Adrenal gland (tissue), 12 donors: ENCODE results near the gene UBE2E2. TPM values are rescaled to one million over a fixed set of nuclear protein-coding genes. Genes with fewer than 3 reads are reported as not detected.

Experiments
- DNase-seq, 7 donors: peaks; one replicate each; pipeline ENCODE4 v3.0.0-alpha.2; 2019 to 2020
- H3K27ac ChIP-seq, 5 donors: fragments of 200-600 bp; sonication (generic) in 4 of 5; 1 replicate in 3 of 5; 2 replicates in 2 of 5; pipeline versions ENCODE4 v1.5.1 to v1.8.0; 2016 to 2020; ENCODE audit warnings: mild to moderate bottlenecking in 1 of 5
- H3K27me3 ChIP-seq: fragments of 200-600 bp; 2 replicates; pipeline ENCODE4 v1.8.0; 2021
- H3K36me3 ChIP-seq, 2 donors: fragments of 200-600 bp; replicated peaks in 1 of 2; 1 replicate in 1 of 2; 2 replicates in 1 of 2; pipeline versions ENCODE4 v1.5.1 to v1.8.0; 2018 to 2022
- H3K4me1 ChIP-seq, 2 donors: fragments of 200-600 bp; replicated peaks in 1 of 2; 1 replicate in 1 of 2; 2 replicates in 1 of 2; pipeline versions ENCODE4 v1.5.1 to v1.8.0; 2018 to 2021
- H3K4me3 ChIP-seq, 4 donors: fragments of 200-600 bp; sonication (generic) in 3 of 4; one replicate each; pipeline ENCODE4 v1.5.1; 2016 to 2018
- H3K9me3 ChIP-seq, 3 donors: fragments of 200-600 bp; sonication (generic) in 1 of 3; replicated peaks in 1 of 3; 1 replicate in 2 of 3; 2 replicates in 1 of 3; pipeline versions ENCODE4 v1.5.1 to v1.8.0; 2016 to 2021
- POLR2A ChIP-seq, 2 donors: fragments of 450-650 bp; IDR thresholded peaks; one replicate each; pipeline ENCODE4 v1.6.1; 2017; ENCODE audit warnings: antibody characterized with exemption in 2 of 2, mild to moderate bottlenecking in 2 of 2, moderate library complexity in 1 of 2
- WGBS, 4 donors: extraction: QIAGEN DNeasy Blood & Tissue Kit in 2 of 4; methylation state at CpG; one replicate each; pipeline versions ENCODE4 v1.1.5 to v1.1.7; 2013 to 2017; 5-methylcytosine and 5-hydroxymethylcytosine counted together
- intact Hi-C, 2 donors: fragments of 100-400 bp; cut with DNase I; formaldehyde crosslinking; loops; one replicate each; pipeline versions ENCODE4 v1.14.1 to v1.15.0; 2022 to 2023
- polyA plus RNA-seq, 3 donors: library from polyadenylated mRNA; stranded (reverse); fragments of 200-250 nt in 2 of 3; fragments of 350-450 nt in 1 of 3; fragmentation: Illumina TruSeq in 1 of 3; extraction: RNeasy Lipid Tissue Mini Kit (QIAGEN cat#74804) in 1 of 3; gene quantifications; one replicate each; pipeline ENCODE4 v1.2.3, GENCODE V29; 2013 to 2014
- total RNA-seq, 9 donors: library from RNA; depleted of rRNA in 4 of 9; stranded (reverse); fragments of >200 nt in 4 of 9; fragments of 120-200 nt in 1 of 9; fragmentation: NEBNext Ultra II Directional in 1 of 9; extraction: Animal tissue kit (Norgen Biotek cat#: 25700) in 1 of 9; gene quantifications; one replicate each; pipeline versions ENCODE4 v1.1.0 to v1.2.4, GENCODE V29; 2013 to 2023
- TF ChIP-seq, protein P1 (sequence below), 6 experiments: fragments of 450-650 bp in 4 of 6; fragments of 200-600 bp in 2 of 6; sonication (generic) in 1 of 6; IDR thresholded peaks; 1 replicate in 5 of 6; 2 replicates in 1 of 6; pipeline versions ENCODE4 v1.5.1 to v1.8.0; 2016 to 2021; ENCODE audit warnings: antibody characterized with exemption in 6 of 6, mild to moderate bottlenecking in 2 of 6, moderate library complexity in 1 of 6
- donor health status: healthy with polysubstance abuse.
- donor health status: Bipolar disorder and iron deficiency.
- donor health status: DM: yes; HTN: yes; CAD: no.
- donor health status: DM: no; HTN: no; CAD: no.
- donor health status: DM: no; HTN: no; CAD: no.
- donor health status: DM: yes; HTN: yes; CAD: no.

UBE2E2 gene
- total and polyA plus RNA-seq, 12 donors: 9.3 to 29.6 (median 20.7) TPM

DNA sequence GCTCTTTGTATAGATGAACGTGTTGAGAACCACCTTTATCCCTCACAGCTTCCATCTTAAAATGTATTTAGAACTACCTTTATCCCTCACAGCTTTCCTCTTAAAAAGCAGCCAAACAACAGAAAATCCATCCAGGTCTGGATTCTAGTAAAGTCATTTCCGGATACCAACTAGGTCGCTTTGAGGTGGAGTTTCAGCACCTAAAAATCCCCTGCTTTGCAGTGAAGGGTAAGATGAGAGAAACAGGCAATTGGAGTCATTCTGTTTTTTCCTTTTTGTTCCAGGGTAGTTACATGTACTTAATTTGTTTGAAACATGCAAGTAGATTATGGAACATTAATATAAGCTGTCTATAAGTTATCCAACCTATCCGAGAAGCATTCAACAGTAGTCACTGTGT is 192.0 kb downstream of the UBE2E2 start:
- Histone ChIP-seq H3K9me3 (no peaks in the 10 kb centered on the region), H3K36me3 (no peaks in the 10 kb centered on the region), H3K4me3 (no peak overlapping the region), H3K4me1 (no peaks in the 10 kb centered on the region), H3K27ac (no peak overlapping the region), H3K27me3 (no peaks in the 10 kb centered on the region)
- WGBS, 4 donors: 89 to 93% (median 91%) methylated on average over 4 of the region's 4 CpGs
- intact Hi-C loops: no loop called here
- no peak for DNase-seq
- TF ChIP-seq, protein P1, sequence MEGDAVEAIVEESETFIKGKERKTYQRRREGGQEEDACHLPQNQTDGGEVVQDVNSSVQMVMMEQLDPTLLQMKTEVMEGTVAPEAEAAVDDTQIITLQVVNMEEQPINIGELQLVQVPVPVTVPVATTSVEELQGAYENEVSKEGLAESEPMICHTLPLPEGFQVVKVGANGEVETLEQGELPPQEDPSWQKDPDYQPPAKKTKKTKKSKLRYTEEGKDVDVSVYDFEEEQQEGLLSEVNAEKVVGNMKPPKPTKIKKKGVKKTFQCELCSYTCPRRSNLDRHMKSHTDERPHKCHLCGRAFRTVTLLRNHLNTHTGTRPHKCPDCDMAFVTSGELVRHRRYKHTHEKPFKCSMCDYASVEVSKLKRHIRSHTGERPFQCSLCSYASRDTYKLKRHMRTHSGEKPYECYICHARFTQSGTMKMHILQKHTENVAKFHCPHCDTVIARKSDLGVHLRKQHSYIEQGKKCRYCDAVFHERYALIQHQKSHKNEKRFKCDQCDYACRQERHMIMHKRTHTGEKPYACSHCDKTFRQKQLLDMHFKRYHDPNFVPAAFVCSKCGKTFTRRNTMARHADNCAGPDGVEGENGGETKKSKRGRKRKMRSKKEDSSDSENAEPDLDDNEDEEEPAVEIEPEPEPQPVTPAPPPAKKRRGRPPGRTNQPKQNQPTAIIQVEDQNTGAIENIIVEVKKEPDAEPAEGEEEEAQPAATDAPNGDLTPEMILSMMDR (IDR thresholded peaks at IDR 0.05): no peak
- TF ChIP-seq POLR2A (IDR thresholded peaks at IDR 0.05): no peak

DNA sequence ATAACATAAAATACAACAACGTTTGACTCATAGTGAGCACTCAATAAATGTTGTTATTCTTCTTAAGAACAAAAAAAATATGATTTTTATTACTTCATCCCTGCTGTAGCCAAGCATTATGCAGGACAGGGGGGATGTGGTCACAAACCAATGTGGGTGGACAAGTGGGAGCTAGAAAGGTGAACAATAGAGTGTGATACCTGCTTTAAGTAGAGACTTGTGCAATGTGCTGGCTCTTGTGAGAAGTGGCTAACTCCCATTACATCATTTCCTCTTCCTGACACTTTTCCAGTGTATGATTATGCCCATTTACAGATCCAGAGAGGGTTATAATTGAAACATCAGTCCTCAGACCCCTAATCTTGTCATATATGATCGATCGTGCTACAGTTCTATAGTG is 193.6 kb downstream of the UBE2E2 start:
- Histone ChIP-seq H3K36me3 (no peaks in the 10 kb centered on the region), H3K27me3 (no peaks in the 10 kb centered on the region), H3K4me1 (no peaks in the 10 kb centered on the region), H3K27ac (no peak overlapping the region), H3K4me3 (no peak overlapping the region), H3K9me3 (no peaks in the 10 kb centered on the region)
- TF ChIP-seq, protein P1 (IDR thresholded peaks at IDR 0.05): no peak
- no peak for TF ChIP-seq POLR2A (IDR thresholded peaks at IDR 0.05)
- intact Hi-C loops: no loop called here
- DNase-seq: no peak
- WGBS, 4 donors: 81 to 92% (median 85%) methylated on average over 3 of the region's 3 CpGs

DNA sequence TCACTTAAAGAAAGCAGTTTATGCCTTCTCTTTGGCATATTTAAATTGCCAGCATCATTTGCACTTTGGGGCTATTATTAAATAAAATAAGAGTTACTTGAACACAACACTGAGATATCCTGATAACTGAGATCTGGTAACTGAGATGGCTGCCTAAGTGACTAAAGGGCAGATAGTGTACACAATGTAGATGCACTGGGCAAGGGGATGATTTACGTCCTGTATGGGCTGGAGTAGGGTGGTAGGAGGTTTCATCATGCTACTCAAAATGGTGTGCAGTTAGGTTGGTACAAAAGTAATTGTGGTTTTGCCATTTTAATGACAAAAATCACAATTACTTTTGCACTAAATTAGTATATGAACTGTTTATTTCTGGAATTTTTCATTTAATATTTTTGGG is 196.1 kb downstream of the UBE2E2 start:
- Histone ChIP-seq H3K9me3 (no peaks in the 10 kb centered on the region), H3K27me3 (no peaks in the 10 kb centered on the region), H3K4me1 (peaks cover 0 to 3% of the 10 kb centered on the region in 2 donors), H3K36me3 (no peaks in the 10 kb centered on the region), H3K4me3 (no peak overlapping the region), H3K27ac (no peak overlapping the region)
- no peak for DNase-seq
- no peak for TF ChIP-seq POLR2A (IDR thresholded peaks at IDR 0.05)
- TF ChIP-seq, protein P1 (IDR thresholded peaks at IDR 0.05): no peak
- intact Hi-C loops: no loop called here
- WGBS, 4 donors: 81 to 100% (median 98%) methylated on average over 1 of the region's 1 CpG

DNA sequence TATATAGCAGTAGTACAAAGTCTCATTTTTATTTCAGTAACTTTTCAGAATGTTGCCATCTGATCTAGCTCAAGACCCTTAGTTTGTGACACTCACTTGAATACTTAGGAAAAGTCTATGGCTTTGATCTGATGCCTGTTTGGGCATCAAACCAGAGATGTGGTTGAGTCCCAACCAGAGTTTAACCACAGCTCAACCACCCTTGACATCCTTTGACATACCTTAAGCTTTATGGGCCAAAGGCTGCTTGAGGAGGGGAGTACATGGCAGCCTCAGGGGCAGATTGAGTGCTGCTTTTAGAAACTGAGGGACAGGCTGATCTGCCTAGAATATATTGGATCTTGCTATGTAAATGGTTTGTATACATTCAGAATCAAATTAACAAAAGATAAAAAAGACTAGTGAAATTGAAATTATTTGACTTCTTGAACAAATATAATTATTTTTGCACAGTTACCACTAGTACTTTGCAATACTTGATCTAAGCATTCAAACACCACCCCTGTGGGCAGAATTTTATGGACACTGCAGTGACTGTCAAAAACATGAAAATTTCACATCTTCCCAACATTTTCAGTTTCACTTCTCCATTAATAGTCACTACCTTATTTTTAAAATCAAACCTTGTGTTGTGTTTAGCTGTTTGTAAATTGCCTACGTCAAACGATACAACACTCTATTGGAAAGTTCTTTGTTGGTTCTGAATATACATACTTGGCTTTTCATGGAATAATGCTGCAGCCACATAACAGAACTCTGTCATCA is 199.8 kb downstream of the UBE2E2 start:
- Histone ChIP-seq H3K4me1 (peaks cover 0 to 14% of the 10 kb centered on the region in 2 donors), H3K9me3 (no peaks in the 10 kb centered on the region), H3K27ac (no peak overlapping the region), H3K36me3 (no peaks in the 10 kb centered on the region), H3K27me3 (no peaks in the 10 kb centered on the region), H3K4me3 (no peak overlapping the region)
- 77 to 87% (median 85%) methylated on average over 2 of the region's 2 CpGs for WGBS, 4 donors
- TF ChIP-seq, protein P1 (IDR thresholded peaks at IDR 0.05): no peak
- TF ChIP-seq POLR2A (IDR thresholded peaks at IDR 0.05): no peak
- intact Hi-C loops: no loop called here
- DNase-seq: no peak
